GM19025 (cell line): ENCODE data around the gene CENPX.

Source experiments
- ATAC-seq: cut with Tn5 transposase; IDR thresholded peaks from one replicate; pipeline ENCODE4 v1.9.1; 2021; ENCODE audit warnings: mild to moderate bottlenecking, low read depth, moderate library complexity; ENCODE audit not compliant: unreplicated experiment

Gene CENPX

DNA sequence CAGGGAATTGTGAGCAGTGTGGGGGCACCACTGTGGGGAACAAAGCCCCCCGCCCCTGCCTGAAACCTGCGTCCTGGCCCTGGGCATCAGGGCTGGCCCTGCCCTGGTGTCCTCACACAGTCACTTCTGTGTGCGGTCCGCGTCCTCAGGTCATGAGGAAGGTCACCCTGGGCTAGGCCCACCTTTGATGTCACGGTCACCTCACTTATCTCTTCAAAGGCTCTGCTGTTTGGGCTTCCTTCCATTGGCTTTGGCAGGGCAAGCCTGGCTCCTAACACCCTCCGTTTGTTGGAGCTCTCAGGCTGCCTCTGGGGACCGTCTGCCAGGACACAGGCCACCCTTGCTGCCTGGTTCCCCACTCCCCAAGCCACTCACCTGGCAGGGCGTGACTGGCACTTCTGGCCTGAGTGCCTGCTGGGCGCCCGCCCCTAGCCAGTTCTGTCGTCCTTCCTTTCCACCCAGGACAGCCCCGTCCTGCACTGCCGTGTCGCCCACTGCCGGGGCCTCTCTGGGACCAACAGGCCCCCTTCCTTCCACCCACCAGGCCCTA, 8.8 kb downstream of the CENPX start:
- ATAC-seq: no peak

DNA sequence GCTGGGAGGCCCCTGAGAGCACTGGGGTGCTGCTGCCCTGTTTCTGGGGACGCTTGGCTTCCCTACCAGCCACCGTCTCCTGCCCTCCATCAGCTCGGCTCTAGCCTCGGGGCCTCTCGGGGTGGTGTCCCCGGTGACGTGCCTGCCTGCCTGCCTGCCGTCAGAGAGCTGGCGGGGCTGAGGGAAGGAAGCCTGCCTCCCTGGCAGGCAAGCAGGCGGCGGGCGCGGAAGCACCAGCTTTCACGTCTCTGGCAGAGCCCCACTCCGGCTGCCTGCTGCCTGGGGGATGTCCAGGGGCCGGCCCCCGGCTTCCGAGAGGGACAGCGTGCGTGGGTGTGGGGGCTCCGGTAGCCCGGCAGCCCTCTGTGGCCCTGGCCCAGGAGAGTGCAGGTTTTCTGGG, 9.3 kb downstream of the CENPX start:
- no peak for ATAC-seq

DNA sequence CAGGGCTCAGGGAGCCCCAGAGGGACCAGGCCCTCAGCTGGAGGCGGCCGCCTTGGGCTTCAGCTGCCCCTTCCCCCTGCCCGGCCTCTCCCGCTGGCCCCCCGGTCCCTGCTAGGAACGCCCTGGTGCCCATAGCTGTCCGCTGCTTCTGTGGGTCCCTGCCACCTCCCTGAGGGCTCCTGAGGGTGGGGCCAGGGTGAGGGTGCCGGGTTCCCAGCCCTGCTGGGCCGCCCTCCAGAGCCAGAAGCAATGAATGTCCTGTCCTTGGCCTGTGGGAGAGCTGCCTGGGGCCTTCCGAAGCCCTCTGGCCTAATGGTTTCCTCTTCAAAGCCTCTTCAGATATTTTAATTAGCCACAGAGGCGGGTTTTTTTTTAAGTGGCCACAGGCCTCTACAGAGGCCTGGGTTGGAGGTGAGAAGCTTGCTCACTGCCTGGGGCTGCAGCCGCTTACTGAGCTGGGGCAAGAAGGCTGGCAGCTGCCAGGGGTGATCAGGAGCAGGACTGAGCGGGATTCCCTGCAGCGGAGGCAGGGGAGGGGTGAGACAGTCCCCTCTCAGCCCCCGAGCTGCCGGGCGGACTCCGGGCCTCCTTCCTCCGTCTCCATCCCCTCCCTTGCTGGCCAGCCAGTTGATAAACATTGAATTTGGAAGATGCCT, 9.9 kb downstream of the CENPX start:
- no peak for ATAC-seq

GRCh38 chr17:82012261-82012639, 10.4 kb downstream of the CENPX start:
- no peak for ATAC-seq

DNA sequence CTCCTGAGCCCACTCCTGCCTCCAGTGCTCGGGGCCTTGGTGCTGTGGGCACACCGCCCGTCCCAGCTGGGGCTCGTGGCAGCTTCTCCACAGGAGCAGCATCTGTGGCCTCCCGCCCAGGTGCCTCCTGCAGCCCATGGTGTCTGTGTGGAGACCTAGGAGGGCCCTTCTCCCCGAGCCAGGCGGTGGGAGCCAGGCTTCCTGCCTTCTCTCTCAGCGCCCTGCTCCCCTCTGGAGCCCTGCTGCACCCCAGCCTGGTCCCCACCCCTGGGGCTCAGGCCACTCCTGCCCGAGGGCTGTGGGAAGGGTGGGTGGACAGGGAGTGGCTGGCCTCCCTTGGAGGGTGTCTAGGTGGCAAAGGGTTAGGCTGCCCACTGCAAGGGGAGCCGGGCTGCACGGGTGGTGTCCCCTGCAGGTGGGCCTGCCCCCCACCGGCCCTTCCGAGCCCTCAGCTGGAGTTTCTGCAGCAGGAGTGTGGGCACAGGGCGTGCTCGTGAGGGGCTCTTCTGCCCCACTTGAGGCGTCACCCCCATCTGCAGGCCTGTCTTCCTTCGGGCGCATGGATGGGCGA, 11.0 kb downstream of the CENPX start:
- ATAC-seq: no peak

DNA sequence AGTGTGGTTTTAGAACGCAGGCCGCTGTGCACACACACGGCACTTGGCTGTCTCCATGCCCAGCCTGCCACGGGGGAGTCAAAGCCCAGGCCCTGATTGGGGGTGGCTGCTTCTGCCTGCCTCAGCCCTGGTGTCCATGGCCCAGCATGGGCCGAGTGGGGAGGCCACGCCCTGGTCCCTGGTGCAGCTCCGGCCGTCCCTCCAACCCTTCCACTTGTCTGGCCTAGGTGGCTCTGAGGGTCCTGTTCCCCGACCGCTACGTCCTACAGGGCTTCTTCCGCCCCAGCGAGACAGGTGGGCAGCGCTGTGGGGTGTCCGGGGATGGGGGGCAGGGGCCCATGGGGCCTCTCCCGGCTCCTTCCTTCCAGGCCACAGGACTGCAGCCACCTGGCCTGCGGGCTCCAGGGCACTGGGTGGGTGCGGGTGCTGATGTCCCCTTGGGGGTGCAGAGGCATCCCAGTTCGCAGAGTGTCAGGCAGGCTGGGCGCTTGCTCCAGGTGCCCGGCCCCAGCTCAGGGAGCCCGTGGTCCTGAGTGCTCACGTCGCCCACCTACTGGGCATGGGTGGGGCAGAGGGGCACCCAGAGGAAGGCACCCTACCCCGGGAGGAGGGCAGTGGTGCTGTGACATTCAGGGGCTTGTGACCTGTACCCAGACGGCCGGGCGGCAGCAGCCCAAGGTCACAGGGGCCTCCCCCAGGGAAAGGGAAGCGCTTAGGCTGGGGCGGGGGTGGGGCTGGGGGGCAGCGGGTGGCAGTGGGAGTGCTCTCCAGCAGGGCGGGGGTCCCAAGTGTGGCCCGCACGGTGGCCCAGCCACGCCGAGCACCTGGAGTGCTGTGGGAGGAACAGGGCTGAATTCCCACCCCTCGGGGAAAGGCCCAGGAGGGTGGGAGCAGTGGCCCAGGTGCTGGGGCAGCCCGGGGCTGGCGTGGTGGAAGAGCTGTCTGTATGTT, 11.8 kb downstream of the CENPX start:
- ATAC-seq: no peak

DNA sequence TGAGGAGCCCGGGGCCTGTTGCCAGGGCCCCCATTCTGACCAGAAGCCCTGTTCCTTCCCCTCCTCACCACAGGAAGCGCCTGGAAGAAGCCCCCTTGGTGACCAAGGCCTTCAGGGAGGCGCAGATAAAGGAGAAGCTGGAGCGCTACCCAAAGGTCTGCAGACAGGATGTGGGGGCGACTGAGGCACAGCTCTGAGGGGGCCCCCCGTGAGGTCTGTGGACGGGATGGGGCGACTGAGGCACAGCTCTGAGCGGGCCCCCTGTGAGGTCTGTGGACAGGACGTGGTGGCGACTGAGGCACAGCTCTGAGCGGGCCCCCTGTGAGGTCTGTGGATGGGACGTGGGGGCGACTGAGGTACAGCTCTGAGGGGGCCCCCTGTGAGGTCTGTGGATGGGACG, 13.3 kb downstream of the CENPX start:
- no peak for ATAC-seq

GRCh38 chr17:82008941-82009405, 13.7 kb downstream of the CENPX start:
- ATAC-seq: no peak

GRCh38 chr17:82008258-82008940, 14.3 kb downstream of the CENPX start:
- no peak for ATAC-seq

DNA sequence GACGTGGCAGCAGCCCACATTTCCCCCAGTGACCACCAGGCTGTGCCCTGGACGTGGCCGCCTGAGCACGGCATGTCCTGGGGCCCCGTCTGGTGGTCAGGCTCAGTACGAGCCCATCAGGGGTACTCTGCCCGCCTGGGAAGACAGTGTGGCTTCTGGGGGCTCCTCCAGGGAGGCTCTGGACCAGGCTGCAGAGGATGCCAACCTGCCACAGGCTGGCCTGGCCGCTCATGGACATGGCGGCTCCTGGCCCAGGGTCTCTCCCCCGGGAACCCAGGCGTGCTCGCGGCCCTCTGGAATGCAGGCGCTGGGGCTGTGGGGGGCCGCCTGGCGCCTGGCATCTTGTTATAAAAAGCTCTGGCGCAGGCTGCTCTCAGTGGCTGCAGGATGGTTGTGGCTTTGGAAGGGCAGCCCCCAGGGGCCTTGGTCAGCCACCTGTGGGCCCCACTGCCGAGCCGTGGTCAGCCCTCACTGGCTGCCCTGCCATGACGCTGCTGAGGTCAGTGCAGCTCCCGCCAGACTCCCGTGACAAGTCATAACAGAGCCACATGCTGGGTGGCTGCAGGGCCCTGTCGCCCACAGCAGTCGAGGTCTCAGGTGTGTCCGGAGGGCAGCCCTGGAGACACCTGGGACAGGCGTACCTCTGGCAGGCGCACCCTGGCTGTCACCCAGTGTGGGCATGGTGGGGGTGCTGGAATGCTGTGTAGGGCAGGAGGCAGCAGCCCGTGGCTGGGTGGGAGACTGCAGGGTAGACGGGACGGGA, 15.0 kb downstream of the CENPX start:
- no peak for ATAC-seq

DNA sequence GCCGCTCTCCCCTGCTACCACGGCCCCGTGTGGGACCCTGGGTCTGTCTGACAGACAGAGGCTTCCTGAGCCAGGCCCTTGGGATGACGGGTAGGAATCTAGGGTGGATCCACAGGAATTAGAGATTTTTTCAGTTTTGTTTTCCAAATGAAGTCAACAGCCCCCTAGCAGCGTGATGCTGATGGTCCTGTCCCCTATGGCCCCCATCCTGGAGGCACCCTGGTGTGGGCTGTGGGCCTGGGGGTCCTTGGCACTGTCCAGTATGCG, 15.5 kb downstream of the CENPX start:
- no peak for ATAC-seq

- no peak for ATAC-seq
Observed at GRCh38 chr17:82006468-82007227, 16.0 kb downstream of the CENPX start.

- ATAC-seq: no peak
Observed at GRCh38 chr17:82005701-82006348, 16.9 kb downstream of the CENPX start.

DNA sequence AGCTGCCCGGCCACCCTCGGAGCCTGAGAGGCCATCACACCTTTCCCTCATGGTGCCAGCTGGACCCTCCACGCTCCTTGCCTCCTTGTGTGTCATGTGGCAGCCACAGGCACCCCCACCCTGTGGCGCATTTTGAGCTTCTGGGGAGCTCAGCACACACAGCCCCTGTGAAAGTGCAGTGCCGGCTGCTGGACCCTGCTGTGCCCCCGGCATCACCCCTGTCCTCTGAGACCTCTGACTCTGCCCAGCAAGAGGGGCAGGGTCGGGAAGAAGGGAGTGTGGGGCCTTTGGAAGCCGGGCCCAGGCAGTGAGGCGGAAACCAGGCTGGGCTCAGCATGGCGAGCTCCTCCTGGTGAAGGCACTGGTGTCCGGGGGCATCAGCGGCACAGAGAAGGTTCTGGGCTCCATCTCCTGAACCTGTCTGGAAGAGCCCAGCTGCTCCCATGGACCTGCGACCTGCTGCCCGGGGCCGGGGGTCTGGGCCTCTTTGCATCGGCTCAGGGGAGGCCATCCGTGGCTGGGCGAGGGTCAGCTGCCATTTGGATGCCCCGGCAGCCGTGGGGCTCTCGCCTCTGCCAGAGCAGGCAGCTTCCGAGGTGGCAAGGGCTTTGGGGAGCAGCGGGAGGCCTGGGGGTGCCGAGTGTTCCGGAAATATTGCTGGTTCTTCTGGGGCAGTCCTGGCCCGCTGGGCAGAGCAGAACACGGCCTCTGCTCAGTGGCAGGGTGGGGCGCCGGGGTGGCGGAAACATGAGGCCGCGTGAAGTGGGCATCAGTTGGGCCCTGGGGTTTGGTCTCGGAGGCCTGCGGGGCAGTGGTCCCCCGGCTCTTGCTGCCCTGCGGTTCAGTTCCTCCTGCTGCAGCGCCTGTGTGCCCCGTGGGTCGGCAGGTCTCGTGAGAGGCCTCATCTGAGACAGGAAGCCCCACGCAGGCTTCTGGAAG, 17.9 kb downstream of the CENPX start:
- ATAC-seq: no peak

DNA sequence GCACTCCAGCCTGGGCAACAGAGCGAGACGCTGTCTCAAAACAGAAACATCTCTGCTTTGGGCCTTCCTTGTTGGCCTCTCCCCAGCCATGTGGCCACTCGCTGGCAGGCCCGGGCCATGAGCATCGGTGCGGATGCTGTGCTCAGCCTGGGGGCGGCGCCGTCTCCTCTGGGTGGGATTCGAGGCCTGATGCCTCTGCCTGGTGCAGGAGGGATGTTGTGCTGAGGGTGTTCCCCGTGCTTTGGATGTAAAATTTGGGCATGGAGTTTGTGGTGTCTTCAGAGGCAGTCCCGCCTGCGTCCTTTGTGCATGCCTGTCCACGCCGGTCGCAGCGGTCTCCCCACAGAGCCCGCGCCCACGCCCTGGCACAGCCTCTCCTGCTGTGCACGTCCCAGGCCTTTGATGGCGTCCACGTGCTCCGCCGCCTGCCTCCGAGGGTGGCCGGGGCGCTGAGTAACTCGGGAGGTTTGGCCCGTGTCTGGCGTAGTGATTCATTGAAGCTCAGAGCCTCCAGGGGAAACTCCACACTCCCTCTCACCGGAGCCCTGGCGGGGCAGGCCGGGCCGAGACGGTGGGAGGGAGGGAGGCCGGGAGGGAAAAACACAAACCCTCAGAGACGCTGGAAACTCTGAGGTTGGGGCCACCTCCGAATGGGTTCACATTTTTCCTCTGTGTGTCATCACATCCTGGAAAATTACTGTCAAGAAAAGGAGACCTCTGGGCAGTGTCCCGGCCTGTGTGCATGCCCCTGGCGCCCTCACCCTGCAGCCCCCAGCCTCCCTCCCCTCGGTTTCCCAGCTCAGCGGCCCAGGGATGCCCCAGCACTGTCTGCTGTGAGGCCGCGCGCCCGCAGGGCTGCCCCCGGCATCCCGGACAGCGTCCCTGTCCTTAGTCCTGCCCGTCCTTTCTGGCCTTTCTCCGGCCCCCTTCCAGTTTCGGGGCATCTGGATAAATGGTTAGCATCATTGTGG, 19.0 kb downstream of the CENPX start:
- no peak for ATAC-seq

DNA sequence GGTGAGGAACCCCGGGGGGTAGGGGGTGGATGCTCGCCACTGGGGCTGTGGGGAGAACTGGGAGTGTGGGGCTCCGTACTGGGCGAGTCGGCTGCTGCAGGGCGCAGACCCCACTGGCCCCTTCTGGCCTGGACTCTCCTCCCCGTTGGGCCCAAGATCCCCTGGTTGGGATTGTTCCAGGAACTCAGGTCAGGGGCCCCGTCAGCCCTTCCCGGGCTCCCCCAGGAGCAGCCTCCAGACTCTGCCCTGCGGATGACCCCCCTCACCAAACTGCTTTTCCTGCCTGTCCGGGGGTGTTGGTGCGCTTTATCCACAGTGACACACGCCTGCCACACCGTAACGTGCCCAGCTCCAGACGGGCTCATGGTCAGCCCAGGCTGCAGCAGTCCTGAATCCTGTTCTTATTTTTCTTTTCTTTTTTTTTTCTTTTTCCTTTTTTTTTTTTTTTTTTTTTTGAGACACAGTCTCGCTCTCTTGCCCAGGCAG, 21.1 kb downstream of the CENPX start:
- ATAC-seq: no peak
